Heart left ventricle (tissue), 16 donors: ENCODE data around the gene DSC1. TPM values are rescaled to one million over a fixed set of nuclear protein-coding genes. Genes with fewer than 3 reads are reported as not detected.
A peak's percentile ranks its signal among the peaks of the same experiment; 100 is the strongest.

ENCODE experiments used
- ATAC-seq, 4 donors: fragments of 200-7000 bp; cut with Tn5 transposase; one replicate each; pipeline ENCODE4 v1.9.1; 2020 to 2022; ENCODE audit warnings: moderate library complexity in 4 of 4, mild to moderate bottlenecking in 3 of 4, moderate number of reproducible peaks in 1 of 4
- DNase-seq, 5 donors: peaks; one replicate each; pipeline ENCODE4 v3.0.0-alpha.2; 2020
- H3K27ac ChIP-seq, 12 donors: fragments of 200-600 bp; sonication (generic) in 4 of 12; one replicate each; pipeline versions ENCODE4 v1.5.0 to v1.8.0; 2016 to 2022; ENCODE audit warnings: mild to moderate bottlenecking in 2 of 12
- H3K27me3 ChIP-seq, 9 donors: fragments of 200-600 bp; sonication (generic) in 2 of 9; one replicate each; pipeline versions ENCODE4 v1.5.1 to v1.8.0; 2016 to 2022; ENCODE audit warnings: mild to moderate bottlenecking in 3 of 9
- H3K36me3 ChIP-seq, 9 donors: fragments of 200-600 bp; sonication (generic) in 2 of 9; one replicate each; pipeline versions ENCODE4 v1.5.0 to v1.8.0; 2018 to 2022; ENCODE audit warnings: mild to moderate bottlenecking in 2 of 9
- H3K4me1 ChIP-seq, 12 donors: fragments of 200-600 bp; sonication (generic) in 4 of 12; one replicate each; pipeline versions ENCODE4 v1.5.0 to v1.8.0; 2016 to 2022; ENCODE audit warnings: mild to moderate bottlenecking in 3 of 12
- H3K4me3 ChIP-seq, 12 donors: fragments of 200-600 bp; sonication (generic) in 4 of 12; one replicate each; pipeline versions ENCODE4 v1.5.0 to v1.8.0; 2017 to 2022; ENCODE audit warnings: mild to moderate bottlenecking in 9 of 12, moderate library complexity in 4 of 12
- H3K9me3 ChIP-seq, 12 donors: fragments of 200-600 bp; sonication (generic) in 4 of 12; one replicate each; pipeline versions ENCODE4 v1.5.0 to v1.8.0; 2016 to 2022; ENCODE audit warnings: mild to moderate bottlenecking in 1 of 12
- POLR2A ChIP-seq, 2 donors: fragments of 450-650 bp; IDR thresholded peaks; one replicate each; pipeline ENCODE4 v1.6.1; 2017; ENCODE audit warnings: antibody characterized with exemption in 2 of 2, mild to moderate bottlenecking in 2 of 2, moderate library complexity in 2 of 2
- WGBS, 4 donors: extraction: QIAGEN DNeasy Blood & Tissue Kit in 2 of 4; methylation state at CpG; one replicate each; pipeline versions ENCODE4 v1.1.5 to v1.1.7; 2013 to 2018; 5-methylcytosine and 5-hydroxymethylcytosine counted together
- intact Hi-C, 10 donors: fragments of 100-400 bp; cut with DNase I; formaldehyde crosslinking; loops; one replicate each; pipeline versions ENCODE4 v1.11.1 to v1.14.2; 2022
- polyA plus RNA-seq, 2 donors: library from polyadenylated mRNA; stranded (reverse); fragments of 200-250 nt; gene quantifications; one replicate each; pipeline ENCODE4 v1.2.3, GENCODE V29; 2013
- total RNA-seq, 9 donors: library from RNA; depleted of rRNA in 2 of 9; stranded (reverse); fragments of >200 nt in 2 of 9; fragmentation: NEBNext Ultra II Directional in 3 of 9; extraction: Animal tissue kit (Norgen Biotek cat#: 25700) in 3 of 9; gene quantifications; one replicate each; pipeline versions ENCODE4 v1.1.0 to v1.2.4, GENCODE V29; 2016 to 2023
- TF ChIP-seq, protein P1 (sequence below), 12 donors: fragments of 200-600 bp; sonication (generic) in 4 of 12; IDR thresholded peaks; one replicate each; pipeline versions ENCODE4 v1.5.0 to v1.8.0; 2018 to 2022; ENCODE audit warnings: antibody characterized with exemption in 12 of 12, mild to moderate bottlenecking in 5 of 12
- donor health status: ischemic (EF 13 %, LVEDD 7.1; RV severe dilation, severe dysfunction).
- donor health status: healthy with polysubstance abuse.
- donor health status: DM: no; HTN: yes; CAD: no.
- donor health status: DM: no; HTN: no; CAD: no.
- donor health status: ischemic (EF 25% LVEDD 6.9; RV normal size, moderate dysfunction).
- donor health status: ischemic (EF 25% LVEDD 5.7; RV mildly dilated, moderate dysfunction).
- donor health status: healthy.
- donor health status: DM: yes; HTN: yes; CAD: no.
- donor health status: ischemic (EF 35%, LVEDD 5.7; RV mildly dilated, moderate dysfunction).
- donor health status: nonischemic (EF 11% LVEDD 7.7; RV severe dilation, severe dysfunction).
- donor health status: DM: yes; HTN: yes; CAD: no.
- donor health status: PGD.
- donor health status: ischemic (EF 29% LVEDD 5.4; RV normal size, mild dysfunction).
- donor health status: nonischemic (EF 23%, LVEDD 6.1; RV moderate dilation, normal function).

Gene DSC1
- total and polyA plus RNA-seq, 11 donors = 0.18 to 10.7 (median 4.9) TPM

DNA sequence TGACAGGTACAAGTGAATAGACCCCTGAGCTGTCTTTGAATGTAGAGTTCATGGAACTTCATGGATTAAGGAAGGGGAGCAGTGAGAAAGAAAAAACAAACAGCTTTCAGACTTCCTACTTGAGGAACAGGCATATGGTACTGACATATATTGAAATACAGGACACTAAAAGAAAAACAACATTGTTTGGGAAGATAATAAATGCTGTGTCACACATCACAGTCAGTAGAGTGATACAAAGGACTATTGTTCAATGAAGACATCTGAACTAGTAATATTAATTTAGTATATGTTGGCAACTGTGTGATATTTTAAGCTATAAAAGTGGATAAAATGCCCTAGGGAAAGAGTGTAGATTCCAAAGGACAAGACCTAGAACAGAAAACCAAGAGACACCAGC is 63.8 kb downstream of the DSC1 start:
- peaks cover 0 to 3% (median 0%) of the 10 kb centered on the region in 9 donors for H3K27me3 ChIP-seq
- H3K36me3 ChIP-seq = no peaks in the 10 kb centered on the region
- ATAC-seq (no peak), DNase-seq (no peak)
- H3K9me3 ChIP-seq = no peaks in the 10 kb centered on the region
- peak overlapping the region in 1 of 12 donors; percentile 32 for H3K27ac ChIP-seq
- TF ChIP-seq POLR2A (IDR thresholded peaks at IDR 0.05) = no peak
- TF ChIP-seq, protein P1, sequence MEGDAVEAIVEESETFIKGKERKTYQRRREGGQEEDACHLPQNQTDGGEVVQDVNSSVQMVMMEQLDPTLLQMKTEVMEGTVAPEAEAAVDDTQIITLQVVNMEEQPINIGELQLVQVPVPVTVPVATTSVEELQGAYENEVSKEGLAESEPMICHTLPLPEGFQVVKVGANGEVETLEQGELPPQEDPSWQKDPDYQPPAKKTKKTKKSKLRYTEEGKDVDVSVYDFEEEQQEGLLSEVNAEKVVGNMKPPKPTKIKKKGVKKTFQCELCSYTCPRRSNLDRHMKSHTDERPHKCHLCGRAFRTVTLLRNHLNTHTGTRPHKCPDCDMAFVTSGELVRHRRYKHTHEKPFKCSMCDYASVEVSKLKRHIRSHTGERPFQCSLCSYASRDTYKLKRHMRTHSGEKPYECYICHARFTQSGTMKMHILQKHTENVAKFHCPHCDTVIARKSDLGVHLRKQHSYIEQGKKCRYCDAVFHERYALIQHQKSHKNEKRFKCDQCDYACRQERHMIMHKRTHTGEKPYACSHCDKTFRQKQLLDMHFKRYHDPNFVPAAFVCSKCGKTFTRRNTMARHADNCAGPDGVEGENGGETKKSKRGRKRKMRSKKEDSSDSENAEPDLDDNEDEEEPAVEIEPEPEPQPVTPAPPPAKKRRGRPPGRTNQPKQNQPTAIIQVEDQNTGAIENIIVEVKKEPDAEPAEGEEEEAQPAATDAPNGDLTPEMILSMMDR (IDR thresholded peaks at IDR 0.05) = no peak
- no peak overlapping the region for H3K4me3 ChIP-seq
- intact Hi-C loops = loop anchor here in 5 of 10 donors (5.0 to 10.0 kb wide), 7 partner anchors 37 to 416 kb away; partner anchors contain the start of gene DSC3 (in 1 of the 5)
- H3K4me1 ChIP-seq = peaks cover 0 to 17% (median 0%) of the 10 kb centered on the region in 12 donors

DNA sequence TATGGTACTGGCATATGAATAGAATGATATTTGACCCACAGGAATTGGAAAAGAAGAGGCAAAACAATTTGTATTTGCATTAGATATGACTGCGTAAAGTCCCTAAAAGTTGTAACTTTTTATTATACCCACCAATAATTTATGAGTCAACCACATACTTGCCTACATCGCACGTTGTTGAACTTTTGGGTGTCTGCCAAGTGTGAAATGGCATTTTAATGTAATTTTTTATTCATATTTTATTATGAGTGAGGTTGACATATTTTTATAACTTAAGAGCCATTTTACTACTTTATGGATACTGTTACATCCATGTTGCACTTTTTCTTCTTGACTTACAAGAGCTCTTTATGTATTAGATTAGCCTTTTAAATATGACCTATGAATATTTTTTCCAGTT is 65.0 kb downstream of the DSC1 start:
- ATAC-seq (no peak), DNase-seq (no peak)
- Histone ChIP-seq H3K4me3 (no peak overlapping the region), H3K27ac (no peak overlapping the region), H3K27me3 (peaks cover 0 to 3% (median 0%) of the 10 kb centered on the region in 9 donors), H3K4me1 (peaks cover 0 to 17% (median 0%) of the 10 kb centered on the region in 12 donors), H3K9me3 (no peaks in the 10 kb centered on the region), H3K36me3 (peaks cover 0 to 4% (median 0%) of the 10 kb centered on the region in 9 donors)
- 69 to 82% (median 79%) methylated on average over 3 of the region's 3 CpGs for WGBS, 4 donors
- intact Hi-C loops = loop anchor here in 5 of 10 donors (5.0 to 10.0 kb wide), 7 partner anchors 35 to 417 kb away; partner anchors contain the start of gene DSC3 (in 1 of the 5)
- no peak for TF ChIP-seq POLR2A (IDR thresholded peaks at IDR 0.05)
- TF ChIP-seq, protein P1 (IDR thresholded peaks at IDR 0.05) = no peak

DNA sequence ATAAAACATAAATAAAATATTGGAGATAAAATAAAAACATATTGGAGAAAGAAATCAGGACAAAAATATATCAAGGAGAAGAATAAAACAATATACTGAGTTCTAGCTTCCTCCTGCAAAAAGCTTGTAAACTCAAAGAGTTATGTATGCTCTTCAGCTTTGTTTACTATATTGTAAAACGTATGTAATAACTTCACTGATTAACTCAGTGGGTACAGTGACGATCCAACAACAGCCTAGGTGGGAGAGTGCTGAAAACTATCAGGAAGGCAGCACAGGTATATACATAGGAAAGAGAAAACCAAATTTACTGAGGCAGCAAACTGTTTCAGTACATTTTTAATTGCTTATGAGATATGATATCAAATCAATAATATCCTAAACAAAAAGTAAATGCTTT is 68.8 kb downstream of the DSC1 start:
- ATAC-seq = no peak
- H3K4me3 ChIP-seq = no peak overlapping the region
- H3K27ac ChIP-seq = no peak overlapping the region
- intact Hi-C loops = loop anchor here in 4 of 10 donors (10.0 kb wide), 5 partner anchors 49 to 421 kb away; partner anchors contain the start of gene DSC3 (in 1 of the 4)
- peaks cover 0 to 6% (median 0%) of the 10 kb centered on the region in 12 donors for H3K4me1 ChIP-seq
- DNase-seq = no peak
- H3K9me3 ChIP-seq = no peaks in the 10 kb centered on the region
- TF ChIP-seq, protein P1 (IDR thresholded peaks at IDR 0.05) = no peak
- TF ChIP-seq POLR2A (IDR thresholded peaks at IDR 0.05) = no peak
- no peaks in the 10 kb centered on the region for H3K27me3 ChIP-seq
- WGBS, 4 donors = 68 to 78% (median 72%) methylated on average over 2 of the region's 2 CpGs
- H3K36me3 ChIP-seq = peaks cover 0 to 23% (median 8%) of the 10 kb centered on the region in 9 donors

DNA sequence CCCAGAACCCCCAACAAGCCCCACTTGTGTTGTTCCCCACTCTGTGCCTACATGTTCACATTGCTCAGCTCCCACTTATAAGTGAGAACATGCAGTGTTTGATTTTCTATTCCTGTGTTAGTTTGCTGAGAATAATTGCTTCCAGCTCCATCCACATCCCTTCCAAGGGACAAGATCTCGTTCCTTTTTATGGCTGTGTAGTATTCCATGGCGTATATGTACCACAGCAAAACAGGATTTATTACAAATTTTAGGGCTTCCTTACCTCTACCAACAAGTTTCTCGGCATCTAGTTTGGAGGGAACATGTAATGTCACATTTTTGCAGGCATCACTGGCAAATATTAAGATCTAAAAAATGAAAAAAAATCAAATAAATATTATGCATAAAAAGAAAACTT is 69.4 kb downstream of the DSC1 start:
- intact Hi-C loops = loop anchor here in 4 of 10 donors (10.0 kb wide), 5 partner anchors 48 to 422 kb away; partner anchors contain the start of gene DSC3 (in 1 of the 4)
- H3K9me3 ChIP-seq = no peaks in the 10 kb centered on the region
- H3K27ac ChIP-seq = no peak overlapping the region
- no peak for ATAC-seq
- H3K36me3 ChIP-seq = peaks cover 0 to 23% (median 9%) of the 10 kb centered on the region in 9 donors
- TF ChIP-seq POLR2A (IDR thresholded peaks at IDR 0.05) = no peak
- TF ChIP-seq, protein P1 (IDR thresholded peaks at IDR 0.05) = no peak
- 94 to 98% (median 96%) methylated on average over 3 of the region's 3 CpGs for whole genome bisulfite sequencing, 4 donors
- no peaks in the 10 kb centered on the region for H3K27me3 ChIP-seq
- no peak overlapping the region for H3K4me3 ChIP-seq
- DNase-seq = no peak
- H3K4me1 ChIP-seq = peaks cover 0 to 6% (median 0%) of the 10 kb centered on the region in 12 donors
